Measurements from ENCODE around the gene STYXL1.

- TF ChIP-seq CTCF (IDR thresholded peaks at IDR 0.05; ENCODE audit: insufficient read depth, low read depth, low read length) (no peak), EZH2 (IDR thresholded peaks at IDR 0.05; ENCODE audit: insufficient read depth, low read length) (no peak)
Observed at GRCh38 chr7:75963381-75963995, 84.3 kb downstream of the STYXL1 start.

Data from astrocyte (in vitro differentiated cells and primary cell).